PFSK-1 (cell line): ENCODE data around the gene KLHL28.

Source experiments
- POLR2AphosphoS5 ChIP-seq: IDR thresholded peaks from 2 replicates; pipeline ENCODE4 v1.6.1; 2012; ENCODE audit warnings: low read depth, mild to moderate bottlenecking, control low read depth, low read length, moderate library complexity
- SIN3A ChIP-seq: IDR thresholded peaks from 2 replicates; pipeline ENCODE4 v1.6.1; 2012; ENCODE audit warnings: mild to moderate bottlenecking, low read length, moderate library complexity, borderline replicate concordance; ENCODE audit not compliant: insufficient read depth
- TF ChIP-seq, protein P1 (sequence below), 2 experiments: IDR thresholded peaks; 2 replicates each; pipeline versions ENCODE4 v1.6.1 to v1.8.0; 2011 to 2012; ENCODE audit warnings: low read depth in 2 of 2, low read length in 2 of 2, control low read depth in 1 of 2, inconsistent platforms in 1 of 2, mild to moderate bottlenecking in 1 of 2, moderate library complexity in 1 of 2; ENCODE audit not compliant: insufficient read depth in 1 of 2

DNA sequence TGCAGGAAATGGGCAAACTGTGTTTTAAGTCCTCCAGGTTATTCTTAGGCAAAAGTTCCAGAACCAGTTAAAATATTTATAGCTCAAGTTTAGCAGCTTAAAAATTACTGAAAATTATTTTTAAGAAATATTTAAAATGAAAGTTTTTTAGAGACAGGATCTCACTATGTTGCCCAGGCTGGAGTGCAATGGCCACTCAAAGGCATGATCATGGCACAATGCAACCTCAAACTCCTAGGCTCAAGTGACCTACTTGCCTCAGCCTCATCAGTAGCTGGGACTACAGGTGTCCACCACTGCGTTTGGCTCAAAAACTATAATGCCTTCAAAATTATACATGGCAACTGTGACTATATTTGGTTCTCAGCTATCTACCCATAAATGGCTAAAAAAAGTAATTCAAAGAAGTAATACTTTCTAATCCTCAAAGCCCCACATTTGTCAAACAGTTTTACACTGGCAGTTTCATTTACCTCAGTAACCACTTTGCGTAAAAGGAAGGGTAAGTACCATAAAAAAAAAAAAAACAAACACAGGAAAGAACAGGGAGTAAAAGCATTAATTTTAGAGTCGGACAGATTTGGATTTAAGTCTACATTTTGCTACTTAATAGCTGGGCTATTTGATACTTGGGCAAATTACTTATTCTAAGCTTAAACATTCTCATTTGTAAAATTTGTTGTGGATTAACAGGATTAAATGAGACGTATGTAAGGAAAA is 9.2 kb downstream of the KLHL28 start:
- TF ChIP-seq POLR2AphosphoS5 (no peak), SIN3A (no peak)
- TF ChIP-seq, protein P1, sequence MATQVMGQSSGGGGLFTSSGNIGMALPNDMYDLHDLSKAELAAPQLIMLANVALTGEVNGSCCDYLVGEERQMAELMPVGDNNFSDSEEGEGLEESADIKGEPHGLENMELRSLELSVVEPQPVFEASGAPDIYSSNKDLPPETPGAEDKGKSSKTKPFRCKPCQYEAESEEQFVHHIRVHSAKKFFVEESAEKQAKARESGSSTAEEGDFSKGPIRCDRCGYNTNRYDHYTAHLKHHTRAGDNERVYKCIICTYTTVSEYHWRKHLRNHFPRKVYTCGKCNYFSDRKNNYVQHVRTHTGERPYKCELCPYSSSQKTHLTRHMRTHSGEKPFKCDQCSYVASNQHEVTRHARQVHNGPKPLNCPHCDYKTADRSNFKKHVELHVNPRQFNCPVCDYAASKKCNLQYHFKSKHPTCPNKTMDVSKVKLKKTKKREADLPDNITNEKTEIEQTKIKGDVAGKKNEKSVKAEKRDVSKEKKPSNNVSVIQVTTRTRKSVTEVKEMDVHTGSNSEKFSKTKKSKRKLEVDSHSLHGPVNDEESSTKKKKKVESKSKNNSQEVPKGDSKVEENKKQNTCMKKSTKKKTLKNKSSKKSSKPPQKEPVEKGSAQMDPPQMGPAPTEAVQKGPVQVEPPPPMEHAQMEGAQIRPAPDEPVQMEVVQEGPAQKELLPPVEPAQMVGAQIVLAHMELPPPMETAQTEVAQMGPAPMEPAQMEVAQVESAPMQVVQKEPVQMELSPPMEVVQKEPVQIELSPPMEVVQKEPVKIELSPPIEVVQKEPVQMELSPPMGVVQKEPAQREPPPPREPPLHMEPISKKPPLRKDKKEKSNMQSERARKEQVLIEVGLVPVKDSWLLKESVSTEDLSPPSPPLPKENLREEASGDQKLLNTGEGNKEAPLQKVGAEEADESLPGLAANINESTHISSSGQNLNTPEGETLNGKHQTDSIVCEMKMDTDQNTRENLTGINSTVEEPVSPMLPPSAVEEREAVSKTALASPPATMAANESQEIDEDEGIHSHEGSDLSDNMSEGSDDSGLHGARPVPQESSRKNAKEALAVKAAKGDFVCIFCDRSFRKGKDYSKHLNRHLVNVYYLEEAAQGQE (IDR thresholded peaks at IDR 0.05; ENCODE audit: insufficient read depth in 1 of 2, low read depth in 2 of 2, low read length in 2 of 2) = no peak
